ENCODE data around the gene STAT6. TPM values are rescaled to one million over a fixed set of nuclear protein-coding genes. Genes with fewer than 3 reads are reported as not detected.

Gene STAT6
- total and polyA plus RNA-seq, 5 experiments from 2014 or later: 80.2 to 316 (median 97.1) TPM

DNA sequence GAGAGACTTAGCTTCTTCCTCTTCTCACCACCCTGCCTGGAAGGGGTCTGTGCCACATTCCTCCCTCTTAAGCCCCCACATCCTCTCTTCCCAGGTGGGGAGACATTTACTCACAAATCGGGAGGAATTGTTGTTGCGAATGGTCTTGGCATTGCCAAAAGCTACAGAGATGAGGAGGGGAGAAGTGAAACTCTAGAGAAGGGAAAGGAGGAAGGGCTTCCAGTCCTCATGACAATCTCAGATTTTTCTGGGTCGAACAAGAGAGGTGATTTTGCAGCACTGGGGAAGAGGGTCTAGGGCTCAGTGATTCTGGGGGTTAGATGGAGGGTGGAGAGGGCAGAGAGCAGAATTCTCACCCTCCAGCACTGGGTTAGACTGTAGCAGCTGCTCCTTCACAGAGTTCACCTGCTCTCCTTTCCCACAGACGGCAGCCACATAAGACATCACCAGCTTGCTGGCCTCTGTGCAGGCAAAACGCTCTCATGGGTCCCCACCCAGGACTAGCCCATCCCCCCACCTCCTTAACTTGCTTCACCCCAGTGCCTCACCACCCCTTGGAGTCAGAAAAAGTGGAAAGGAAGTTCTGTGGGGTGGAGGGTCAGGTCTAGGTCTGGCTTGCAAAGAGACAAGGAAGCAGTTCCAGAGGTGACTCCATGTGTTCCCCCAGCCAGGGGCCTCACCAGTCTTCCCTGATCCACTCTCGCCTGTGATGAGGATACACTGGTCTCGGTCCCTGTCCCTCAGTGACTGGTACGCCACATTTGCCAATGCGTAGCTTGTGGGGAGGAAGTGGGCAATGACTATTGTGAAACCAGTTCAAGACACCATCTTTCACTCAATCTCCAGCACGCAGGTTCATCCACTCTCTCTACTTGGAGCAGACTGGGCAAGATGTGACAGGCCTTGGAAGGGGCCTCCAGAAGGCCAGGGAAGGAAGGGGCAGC, 63.9 kb downstream of the STAT6 start:
- no peaks in the 10 kb centered on the region for H3K9me3 Mint-ChIP-seq
- peak in 3 of 10 donors; percentile 6 to 44 (median 41) for DNase-seq
- H3K27ac Mint-ChIP-seq: peak overlapping the region; percentile 62 to 93 (median 80)
- no peaks in the 10 kb centered on the region for H3K36me3 Mint-ChIP-seq
- H3K4me3 Mint-ChIP-seq: peak overlapping the region; percentile 40 to 82 (median 62)
- peaks cover 0 to 2% (median 0%) of the 10 kb centered on the region in 5 donors for H3K27me3 Mint-ChIP-seq
- peak; percentile 58 to 73 for ATAC-seq
- peaks cover 22 to 31% (median 28%) of the 10 kb centered on the region in 4 donors for H3K4me1 Mint-ChIP-seq
- POLR2A ChIA-PET: interaction anchor here (0.6 to 2.4 kb wide), 6 partner anchors 10 to 546 kb away, joined by 3 to 10 read pairs (median 3); partner anchors contain the start of gene STAT6

DNA sequence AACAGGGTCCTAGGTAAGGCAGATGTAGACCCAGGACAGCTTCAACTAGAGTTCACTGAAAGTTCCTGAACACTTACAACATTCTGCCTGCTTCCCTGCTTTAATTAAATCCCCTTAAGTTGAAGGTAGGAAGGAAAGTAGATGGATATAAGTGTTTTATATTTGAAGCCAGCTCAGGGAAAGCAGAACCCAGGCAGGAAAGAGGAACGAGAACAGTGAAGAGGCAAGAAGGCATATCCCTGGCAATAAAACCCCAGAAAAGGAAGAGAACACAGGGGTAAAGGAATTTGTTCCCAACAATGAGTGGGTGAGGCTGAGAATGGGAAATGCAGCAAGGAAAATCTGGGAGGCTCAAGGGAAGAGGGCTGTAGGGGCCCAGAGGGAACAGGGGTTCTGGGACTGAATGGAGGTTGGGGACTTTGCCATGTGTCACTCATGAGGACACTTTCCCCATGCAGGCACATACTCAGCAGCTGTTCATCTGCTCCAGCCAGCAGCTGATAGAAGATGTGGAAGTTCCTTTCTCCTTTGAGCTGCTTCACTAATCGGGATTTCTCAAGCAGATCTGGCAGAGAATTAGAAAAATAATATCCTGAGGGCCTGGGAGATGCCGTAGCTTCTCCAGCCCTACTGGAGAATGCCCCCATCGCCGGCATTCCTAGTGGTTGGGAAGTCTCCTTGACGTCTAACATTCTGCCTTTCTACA, 64.9 kb downstream of the STAT6 start:
- POLR2A ChIA-PET: interaction anchor here (1.1 to 2.4 kb wide), 2 partner anchors 9 to 66 kb away, joined by 3 to 10 read pairs; partner anchors contain the start of gene STAT6
- peak overlapping the region in 8 of 10 donors; percentile 20 to 68 (median 60) for H3K4me3 Mint-ChIP-seq
- ATAC-seq (no peak), DNase-seq (no peak)
- H3K9me3 Mint-ChIP-seq: no peaks in the 10 kb centered on the region
- H3K27ac Mint-ChIP-seq: peak overlapping the region in 7 of 10 donors; percentile 4 to 89 (median 45)
- H3K4me1 Mint-ChIP-seq: peaks cover 22 to 31% (median 28%) of the 10 kb centered on the region in 4 donors
- peaks cover 0 to 3% (median 2%) of the 10 kb centered on the region in 5 donors for H3K27me3 Mint-ChIP-seq
- H3K36me3 Mint-ChIP-seq: no peaks in the 10 kb centered on the region

Other genes starting within 250 kb of the STAT6 start
- not detected for gene SDR9C7, start 177.0 kb downstream of the STAT6 start, total RNA-seq
- gene SDR9C7, start 177.0 kb downstream of the STAT6 start, polyA plus RNA-seq: not detected
- 1 to 10 TPM; 1.6 to 1.7 TPM for gene RDH16, start 153.8 kb downstream of the STAT6 start, total RNA-seq
- under 1 TPM in 1 of 3 donors, not detected in 2; 0.08 TPM for gene RDH16, start 153.8 kb downstream of the STAT6 start, polyA plus RNA-seq
- gene ZBTB39, start 104.8 kb downstream of the STAT6 start, total RNA-seq: 10 to 100 TPM; 10.6 to 11.2 TPM
- gene ZBTB39, start 104.8 kb downstream of the STAT6 start, polyA plus RNA-seq: 1 to 10 TPM; 1.7 to 2.8 (median 1.9) TPM
- gene TAC3, start 94.8 kb downstream of the STAT6 start, total RNA-seq: not detected
- not detected for gene TAC3, start 94.8 kb downstream of the STAT6 start, polyA plus RNA-seq
- gene MYO1A, start 61.2 kb downstream of the STAT6 start, total RNA-seq: 1 to 10 TPM in 1 of 2 experiments, under 1 TPM in 1; 0.39 to 1.1 TPM
- gene MYO1A, start 61.2 kb downstream of the STAT6 start, polyA plus RNA-seq: under 1 TPM in 1 of 3 donors, not detected in 2; 0.05 TPM
- gene NEMP1, start 32.6 kb downstream of the STAT6 start, total RNA-seq: 10 to 100 TPM; 27.8 to 29.5 TPM
- gene NEMP1, start 32.6 kb downstream of the STAT6 start, polyA plus RNA-seq: 1 to 10 TPM; 2.6 to 5.5 (median 4.1) TPM
- 10 to 100 TPM; 16.0 to 19.2 TPM for gene NAB2, start 22.2 kb downstream of the STAT6 start, total RNA-seq
- 1 to 10 TPM; 1.2 to 4.0 (median 1.3) TPM for gene NAB2, start 22.2 kb downstream of the STAT6 start, polyA plus RNA-seq
- gene LRP1, start 17.1 kb upstream of the STAT6 start, total RNA-seq: 1 to 10 TPM; 4.9 to 6.0 TPM
- under 1 TPM in 2 of 3 donors, not detected in 1; 0.51 to 0.52 TPM for gene LRP1, start 17.1 kb upstream of the STAT6 start, polyA plus RNA-seq
- not detected for gene LRP1-AS, start 36.3 kb upstream of the STAT6 start, total RNA-seq
- gene LRP1-AS, start 36.3 kb upstream of the STAT6 start, polyA plus RNA-seq: not detected
- gene NXPH4, start 105.4 kb upstream of the STAT6 start, total RNA-seq: under 1 TPM; 0.41 to 0.55 TPM
- gene NXPH4, start 105.4 kb upstream of the STAT6 start, polyA plus RNA-seq: not detected
- gene SHMT2, start 118.3 kb upstream of the STAT6 start, total RNA-seq: 10 to 100 TPM; 45.2 to 45.3 TPM
- 10 to 100 TPM; 27.3 to 31.2 (median 28.8) TPM for gene SHMT2, start 118.3 kb upstream of the STAT6 start, polyA plus RNA-seq
- gene STAC3, start 139.8 kb upstream of the STAT6 start, total RNA-seq: 1 to 10 TPM; 2.5 to 2.6 TPM
- gene STAC3, start 139.8 kb upstream of the STAT6 start, polyA plus RNA-seq: not detected